Lung (tissue), 16 donors: Measurements from ENCODE around the gene NACAD. TPM values are rescaled to one million over a fixed set of nuclear protein-coding genes. Genes with fewer than 3 reads are reported as not detected.

ENCODE experiments used
- ATAC-seq: fragments of 200-7000 bp; cut with Tn5 transposase; one replicate; pipeline ENCODE4 v1.9.1; 2020; ENCODE audit warnings: moderate number of reproducible peaks; ENCODE audit not compliant: insufficient read depth, low FRiP score
- DNase-seq, 3 donors: peaks; one replicate each; pipeline ENCODE4 v3.0.0-alpha.2; 2013 to 2017
- H3K27ac ChIP-seq, 2 donors: one replicate each; pipeline ENCODE4 v1.5.1; 2013; ENCODE audit warnings: mild to moderate bottlenecking in 2 of 2, moderate library complexity in 2 of 2, control low read depth in 1 of 2, inconsistent platforms in 1 of 2, low read depth in 1 of 2, low read length in 1 of 2
- H3K27me3 ChIP-seq, 3 donors: one replicate each; pipeline ENCODE4 v1.5.1; 2013; ENCODE audit warnings: low read length in 2 of 3; ENCODE audit not compliant: control insufficient read depth in 3 of 3, insufficient read depth in 3 of 3
- H3K36me3 ChIP-seq, 4 donors: one replicate each; pipeline ENCODE4 v1.5.1; 2013; ENCODE audit warnings: low read length in 4 of 4, mild to moderate bottlenecking in 1 of 4, moderate library complexity in 1 of 4; ENCODE audit not compliant: control insufficient read depth in 4 of 4, insufficient read depth in 4 of 4
- H3K4me1 ChIP-seq, 5 donors: one replicate each; pipeline ENCODE4 v1.5.1; 2013; ENCODE audit warnings: low read length in 5 of 5, mild to moderate bottlenecking in 2 of 5, moderate library complexity in 1 of 5; ENCODE audit not compliant: control insufficient read depth in 5 of 5, insufficient read depth in 5 of 5
- H3K4me3 ChIP-seq: one replicate; pipeline ENCODE4 v1.5.1; 2013; ENCODE audit warnings: mild to moderate bottlenecking, control low read depth, moderate library complexity
- H3K9ac ChIP-seq, 2 donors: one replicate each; pipeline ENCODE4 v1.5.1; 2013; ENCODE audit warnings: low read length in 2 of 2, control low read depth in 1 of 2; ENCODE audit not compliant: insufficient read depth in 1 of 2
- H3K9me3 ChIP-seq, 4 donors: one replicate each; pipeline ENCODE4 v1.5.1; 2013; ENCODE audit warnings: low read length in 3 of 4, mild to moderate bottlenecking in 1 of 4, moderate library complexity in 1 of 4; ENCODE audit not compliant: control insufficient read depth in 4 of 4, insufficient read depth in 3 of 4
- CTCF ChIP-seq: IDR thresholded peaks from 2 replicates; pipeline ENCODE4 v1.5.1; 2012; ENCODE audit warnings: mild to moderate bottlenecking; ENCODE audit errors: control extremely low read depth, extremely low read depth
- WGBS, 2 donors: extraction: QIAGEN DNeasy Blood & Tissue Kit; methylation state at CpG; one replicate each; pipeline ENCODE4 v1.1.7; 2013; 5-methylcytosine and 5-hydroxymethylcytosine counted together
- long read RNA-seq, 5 donors: transcript quantifications; one replicate each; lab custom pipeline, GENCODE V29; 2026
- polyA plus RNA-seq, 2 donors: library from polyadenylated mRNA; stranded (reverse); fragments of 200-250 nt; gene quantifications; one replicate each; pipeline ENCODE4 v1.2.1, GENCODE V29; 2013
- total RNA-seq, 2 donors: library from RNA; depleted of rRNA in 1 of 2; stranded (reverse); fragments of >200 nt in 1 of 2; gene quantifications; one replicate each; pipeline ENCODE4 v1.2.1, GENCODE V29; 2014 to 2021
- donor health status: control.
- donor health status: control.
- donor health status: Bipolar disorder and iron deficiency.
- donor health status: healthy.
- donor health status: DM: yes; HTN: yes; CAD: no.

NACAD gene
- total RNA-seq (1 to 10 TPM; 2.3 to 3.7 TPM), polyA plus RNA-seq (1 to 10 TPM in 1 of 2 donors, under 1 TPM in 1; 0.85 to 1.2 TPM)
- long read RNA-seq, donor 1, result 0 reads
- long read RNA-seq, donor 2, result 0 reads
- long read RNA-seq, donor 3, partial matches to known transcripts, result 5 of 5 reads
- long read RNA-seq, donor 3, other reads (novel, unspliced or antisense), result 0 of 5 reads
- long read RNA-seq, donor 4, result 0 reads
- long read RNA-seq, donor 5, result 0 reads

- H3K9me3 ChIP-seq, result no peaks in the 10 kb centered on the region
- H3K9ac ChIP-seq, result peak within 1 kb of the TSS in 1 of 2 donors; percentile 32
- H3K27me3 ChIP-seq, result no peaks in the 10 kb centered on the region
- 0 to 1% methylated on average over 16 to 50 of the region's 50 CpGs for WGBS, 2 donors
- no peak for TF ChIP-seq CTCF
- peaks cover 0 to 16% (median 3%) of the 10 kb centered on the region in 5 donors for H3K4me1 ChIP-seq
- H3K36me3 ChIP-seq, result no peaks in the 10 kb centered on the region
- ATAC-seq (peak; percentile 70), DNase-seq (peak; percentile 64 to 71 (median 71))
- H3K4me3 ChIP-seq, result peak within 1 kb of the TSS; percentile 40
- H3K27ac ChIP-seq, result no peak within 1 kb of the TSS
Measured at GRCh38 chr7:45088821-45089340, at the start of gene NACAD. Gene NACAD, minus strand, starts transcription at chr7:45088969. Its CDS starts 75 bp downstream, at chr7:45088894.

GRCh38 chr7:45136106-45137060 lies 47.6 kb upstream of the NACAD start:
- Histone ChIP-seq H3K9me3 (no peaks in the 10 kb centered on the region), H3K36me3 (no peaks in the 10 kb centered on the region), H3K27ac (no peak overlapping the region), H3K9ac (no peak overlapping the region), H3K4me3 (no peak overlapping the region), H3K27me3 (no peaks in the 10 kb centered on the region), H3K4me1 (no peaks in the 10 kb centered on the region)
- ATAC-seq, result peak; percentile 65
- DNase-seq, result peak; percentile 70 to 85 (median 81)
- 42 to 51% methylated on average over 9 of the region's 9 CpGs for WGBS, 2 donors
- peak; percentile 96 for TF ChIP-seq CTCF

GRCh38 chr7:45133877-45134276 lies 45.1 kb upstream of the NACAD start:
- no peak for TF ChIP-seq CTCF
- DNase-seq, result no peak
- H3K9me3 ChIP-seq, result no peaks in the 10 kb centered on the region
- H3K27me3 ChIP-seq, result no peaks in the 10 kb centered on the region
- no peak for ATAC-seq
- H3K4me1 ChIP-seq, result no peaks in the 10 kb centered on the region
- no peak overlapping the region for H3K4me3 ChIP-seq
- no peak overlapping the region for H3K9ac ChIP-seq
- no peak overlapping the region for H3K27ac ChIP-seq
- 93 to 95% methylated on average over 7 of the region's 7 CpGs for WGBS, 2 donors
- no peaks in the 10 kb centered on the region for H3K36me3 ChIP-seq
